H1 (cell line): ENCODE data around the gene HRH4. TPM values are rescaled to one million over a fixed set of nuclear protein-coding genes. Genes with fewer than 3 reads are reported as not detected.

ENCODE experiments used
- CTCF ChIA-PET: fragments of 300-600 bp; sonication (Branson Sonifier 250); formaldehyde crosslinking; loops from one replicate; lab custom pipeline; 2021; ENCODE audit not compliant: partially characterized antibody; lab: Charles Lee
- POLR2A ChIA-PET: fragments of 300-600 bp; sonication (Branson Sonifier 250); formaldehyde crosslinking; loops from one replicate; lab custom pipeline; 2021; ENCODE audit warnings: inconsistent platforms; ENCODE audit not compliant: partially characterized antibody; lab: Charles Lee
- DNase-seq, 2 experiments: peaks; one replicate each; pipeline versions ENCODE4 v3.0.0 to v3.0.0-alpha.2; 2010 to 2022; ENCODE audit warnings: low spot score in 2 of 2, low read depth in 1 of 2, mixed read lengths in 1 of 2
- FAIRE-seq: peaks from 2 replicates; lab custom pipeline; 2011; peaks lifted over from hg19 to GRCh38; lab: Jason Lieb, UNC
- H2AFZ ChIP-seq: 2 replicates; pipeline ENCODE4 v1.8.1; 2012; ENCODE audit warnings: low read length, inconsistent platforms
- H2AK5ac ChIP-seq: 2 replicates; pipeline ENCODE4 v1.6.1; 2013; ENCODE audit warnings: low read depth, low read length
- H2BK120ac ChIP-seq: replicated peaks from 2 replicates; pipeline ENCODE3; 2013; ENCODE audit warnings: low read depth, low read length, inconsistent platforms
- H2BK12ac ChIP-seq: 2 replicates; pipeline ENCODE4 v1.6.1; 2013; ENCODE audit warnings: low read depth, low read length
- H2BK15ac ChIP-seq: 2 replicates; pipeline ENCODE4 v1.6.1; 2013; ENCODE audit warnings: low read length
- H2BK20ac ChIP-seq: 2 replicates; pipeline ENCODE4 v1.6.1; 2013; ENCODE audit warnings: low read length
- H2BK5ac ChIP-seq: 2 replicates; pipeline ENCODE4 v1.6.1; 2013; ENCODE audit warnings: low read depth, low read length
- H3K14ac ChIP-seq: 2 replicates; pipeline ENCODE4 v1.6.1; 2013; ENCODE audit warnings: inconsistent platforms; ENCODE audit not compliant: insufficient read length
- H3K18ac ChIP-seq: 2 replicates; pipeline ENCODE4 v1.6.1; 2013; ENCODE audit warnings: low read length; ENCODE audit errors: extremely low read depth
- H3K23ac ChIP-seq: 2 replicates; pipeline ENCODE4 v1.6.1; 2013; ENCODE audit warnings: inconsistent platforms; ENCODE audit not compliant: insufficient read length
- H3K23me2 ChIP-seq: 2 replicates; pipeline ENCODE4 v1.6.1; 2013; ENCODE audit warnings: low read depth, low read length
- H3K27ac ChIP-seq: 2 replicates; pipeline ENCODE4 v1.6.1; 2011; ENCODE audit warnings: low read depth, low read length, inconsistent platforms
- H3K27me3 ChIP-seq, 4 experiments: replicated peaks in 1 of 4; 1 replicate in 1 of 4; 2 replicates in 3 of 4; pipeline versions ENCODE4 v1.6.1 to v1.8.1; 2011 to 2013; ENCODE audit warnings: low read length in 3 of 4, mild to moderate bottlenecking in 3 of 4, inconsistent platforms in 2 of 4, mixed read lengths in 2 of 4, moderate library complexity in 1 of 4; ENCODE audit not compliant: control insufficient read depth in 3 of 4, insufficient read depth in 3 of 4; ENCODE audit errors: extremely low read depth in 1 of 4
- H3K36me3 ChIP-seq, 4 experiments: 2 replicates each; pipeline versions ENCODE4 v1.6.1 to v1.8.1; 2011 to 2013; ENCODE audit warnings: mild to moderate bottlenecking in 4 of 4, low read length in 3 of 4, moderate library complexity in 2 of 4, control low read depth in 1 of 4, inconsistent platforms in 1 of 4; ENCODE audit not compliant: insufficient read depth in 4 of 4, control insufficient read depth in 2 of 4
- H3K4ac ChIP-seq: replicated peaks from 2 replicates; pipeline ENCODE3; 2013; ENCODE audit warnings: low read length, low read depth, mixed read lengths, inconsistent platforms; ENCODE audit not compliant: insufficient read length
- H3K4me1 ChIP-seq, 4 experiments: replicated peaks in 1 of 4; 1 replicate in 1 of 4; 2 replicates in 3 of 4; pipeline versions ENCODE4 v1.6.1 to v1.8.1; 2011 to 2013; ENCODE audit warnings: low read length in 3 of 4, inconsistent platforms in 2 of 4, mixed read lengths in 1 of 4; ENCODE audit not compliant: insufficient read depth in 4 of 4, control insufficient read depth in 3 of 4
- H3K4me2 ChIP-seq, 2 experiments: 2 replicates each; pipeline versions ENCODE4 v1.6.1 to v1.8.1; 2011 to 2013; ENCODE audit warnings: low read depth in 2 of 2, low read length in 2 of 2, control low read depth in 1 of 2, inconsistent platforms in 1 of 2, mild to moderate bottlenecking in 1 of 2; ENCODE audit not compliant: insufficient read depth in 1 of 2
- H3K4me3 ChIP-seq, 4 experiments: fragments of 200-600, 300-600 bp in 1 of 4; sonication (generic), shearing (Covaris generic), sonication (Bioruptor Twin) in 1 of 4; 2 replicates each; pipeline versions ENCODE4 v1.5.1 to v1.8.1; 2011 to 2016; ENCODE audit warnings: low read length in 4 of 4, low read depth in 3 of 4, control low read depth in 2 of 4, inconsistent platforms in 2 of 4, mild to moderate bottlenecking in 2 of 4, mixed read lengths in 1 of 4, moderate library complexity in 1 of 4; ENCODE audit not compliant: insufficient read depth in 2 of 4; ENCODE audit errors: extremely low read depth in 1 of 4
- H3K56ac ChIP-seq: replicated peaks from 2 replicates; pipeline ENCODE3; 2013; ENCODE audit warnings: low read depth, mild to moderate bottlenecking, mixed read lengths, low read length, inconsistent platforms; ENCODE audit not compliant: insufficient read length
- H3K79me1 ChIP-seq: 2 replicates; pipeline ENCODE4 v1.6.1; 2013; ENCODE audit warnings: low read depth, low read length, control low read depth
- H3K79me2 ChIP-seq, 2 experiments: 2 replicates each; pipeline versions ENCODE4 v1.6.1 to v1.8.1; 2012 to 2013; ENCODE audit warnings: low read length in 2 of 2, mild to moderate bottlenecking in 2 of 2, inconsistent platforms in 1 of 2; ENCODE audit not compliant: insufficient read depth in 2 of 2, control insufficient read depth in 1 of 2
- H3K9ac ChIP-seq, 4 experiments: replicated peaks in 1 of 4; 1 replicate in 1 of 4; 2 replicates in 3 of 4; pipeline versions ENCODE4 v1.6.1 to v1.8.1; 2011 to 2013; ENCODE audit warnings: low read depth in 3 of 4, low read length in 3 of 4, control low read depth in 2 of 4, mild to moderate bottlenecking in 2 of 4, moderate library complexity in 2 of 4, inconsistent platforms in 1 of 4; ENCODE audit errors: extremely low read depth in 1 of 4
- H3K9me3 ChIP-seq, 2 experiments: 2 replicates each; pipeline versions ENCODE4 v1.6.1 to v1.8.1; 2012 to 2013; ENCODE audit warnings: mild to moderate bottlenecking in 2 of 2, moderate library complexity in 2 of 2, control low read depth in 1 of 2, inconsistent platforms in 1 of 2, low read depth in 1 of 2, low read length in 1 of 2, mixed read lengths in 1 of 2; ENCODE audit not compliant: insufficient read depth in 2 of 2
- H4K20me1 ChIP-seq, 2 experiments: replicated peaks in 1 of 2; 2 replicates each; pipeline versions ENCODE3 to v1.8.1; 2011 to 2013; ENCODE audit warnings: inconsistent platforms in 2 of 2, low read length in 2 of 2, mild to moderate bottlenecking in 1 of 2; ENCODE audit not compliant: insufficient read depth in 2 of 2, control insufficient read depth in 1 of 2
- H4K5ac ChIP-seq: 2 replicates; pipeline ENCODE4 v1.6.1; 2013; ENCODE audit warnings: low read length, low read depth, mixed read lengths, inconsistent platforms; ENCODE audit not compliant: insufficient read length
- H4K8ac ChIP-seq: 2 replicates; pipeline ENCODE4 v1.8.0; 2013; ENCODE audit warnings: mild to moderate bottlenecking, moderate library complexity, low read length, inconsistent platforms; ENCODE audit not compliant: insufficient read depth; ENCODE audit errors: extremely low read depth
- H4K91ac ChIP-seq: replicated peaks from 2 replicates; pipeline ENCODE3; 2013; ENCODE audit warnings: low read length, mixed read lengths, inconsistent platforms; ENCODE audit not compliant: insufficient read length
- ATF2 ChIP-seq: IDR thresholded peaks from 2 replicates; pipeline ENCODE4 v1.6.1; 2012; ENCODE audit warnings: low read length, inconsistent platforms
- BACH1 ChIP-seq: IDR thresholded peaks from 2 replicates; pipeline ENCODE4 v1.6.1; 2012; ENCODE audit warnings: low read length, improper control_type of control experiment
- BRCA1 ChIP-seq: IDR thresholded peaks from 2 replicates; pipeline ENCODE4 v1.6.1; 2012; ENCODE audit warnings: low read depth, low read length, improper control_type of control experiment
- CTBP2 ChIP-seq: IDR thresholded peaks from 2 replicates; pipeline ENCODE4 v1.7.0; 2011; ENCODE audit warnings: borderline replicate concordance, mild to moderate bottlenecking, moderate library complexity, mixed read lengths, low read length; ENCODE audit not compliant: insufficient read depth, insufficient read length
- EGR1 ChIP-seq: IDR thresholded peaks from 2 replicates; pipeline ENCODE4 v1.6.1; 2011; ENCODE audit warnings: low read depth, low read length, borderline replicate concordance
- GABPA ChIP-seq: IDR thresholded peaks from 2 replicates; pipeline ENCODE4 v1.6.1; 2011; ENCODE audit warnings: mild to moderate bottlenecking, low read length, moderate library complexity, borderline replicate concordance; ENCODE audit not compliant: insufficient read depth
- JUND ChIP-seq: IDR thresholded peaks from 2 replicates; pipeline ENCODE4 v1.6.1; 2011; ENCODE audit warnings: mild to moderate bottlenecking, improper control_type of control experiment, low read length
- KDM4A ChIP-seq: IDR thresholded peaks from one replicate; pipeline ENCODE4 v1.7.1; 2012; ENCODE audit warnings: low read depth, mild to moderate bottlenecking, moderate library complexity, low read length, inconsistent platforms; ENCODE audit not compliant: severe bottlenecking
- SAP30 ChIP-seq: fragments of 300-600 bp; sonication (generic); IDR thresholded peaks from 2 replicates; pipeline ENCODE4 v1.7.1; 2012; ENCODE audit warnings: low read length, moderate library complexity, mild to moderate bottlenecking, inconsistent platforms; ENCODE audit not compliant: insufficient read depth, insufficient replicate concordance
- SIN3A ChIP-seq, 2 experiments: IDR thresholded peaks in 1 of 2; conservative IDR thresholded peaks in 1 of 2; 2 replicates each; pipeline ENCODE4 v1.6.1; 2011 to 2012; ENCODE audit warnings: low read length in 2 of 2, improper control_type of control experiment in 1 of 2, low read depth in 1 of 2, mild to moderate bottlenecking in 1 of 2
- SIRT6 ChIP-seq: IDR thresholded peaks from one replicate; pipeline ENCODE4 v1.7.1; 2012; ENCODE audit warnings: low read length, inconsistent platforms
- YY1 ChIP-seq: IDR thresholded peaks from 2 replicates; pipeline ENCODE4 v1.6.1; 2011; ENCODE audit warnings: low read depth, mild to moderate bottlenecking, low read length
- WGBS, 2 experiments: shearing (Covaris generic) in 1 of 2; methylation state at CpG; one replicate each; pipeline versions ENCODE4 v1.1.6 to v1.1.7; 2013 to 2015; ENCODE audit warnings: low lambda C conversion rate in 2 of 2, mixed read lengths in 2 of 2, inconsistent platforms in 1 of 2, low coverage in 1 of 2, missing lambda C conversion rate in 1 of 2; ENCODE audit not compliant: insufficient replicate concordance in 2 of 2, insufficient coverage in 1 of 2, insufficient read length in 1 of 2; ENCODE audit errors: extremely low coverage in 1 of 2, missing lambda C conversion rate in 1 of 2; 5-methylcytosine and 5-hydroxymethylcytosine counted together
- polyA plus RNA-seq, 7 experiments: library from polyadenylated mRNA; depleted of rRNA in 3 of 7; stranded (reverse) in 5 of 7; unstranded in 2 of 7; fragments of >200 nt in 5 of 7; fragments of 200-250 nt in 2 of 7; gene quantifications; 1 replicate in 5 of 7; 2 replicates in 1 of 7; 4 replicates in 1 of 7; pipeline versions ENCODE4 v1.2.1 to v1.2.3, GENCODE V29; 2011 to 2013; ENCODE audit warnings: missing spikeins in 2 of 7, mixed read lengths in 2 of 7
- total RNA-seq: library from RNA; stranded (reverse); fragmentation: NEBNext Ultra II Directional; extraction: Animal tissue kit (Norgen Biotek cat#: 25700); gene quantifications from 2 replicates; pipeline ENCODE4 v1.2.1, GENCODE V29; 2021

Gene HRH4
- total and polyA plus RNA-seq, 2 of the 8 experiments (the other 6 are each of a cell fraction or from before 2014, with no cell fraction given) = 0.03 TPM; not detected in 1

- H4K8ac ChIP-seq = no peak overlapping the region
- no peak overlapping the region for H2BK15ac ChIP-seq
- H2AK5ac ChIP-seq = no peak overlapping the region
- H3K18ac ChIP-seq = no peak overlapping the region
- ChIA-PET POLR2A (no interaction called here), CTCF (interaction anchor here (0.6 to 1.6 kb wide), 5 partner anchors 8 to 35 kb away, joined by 3 to 5 read pairs (median 3); partner anchors contain the start of genes HRH4 and OSBPL1A)
- H3K27ac ChIP-seq = no peak overlapping the region
- H4K91ac ChIP-seq = no peak overlapping the region
- FAIRE-seq (no peak), DNase-seq (no peak)
- H3K9ac ChIP-seq = no peak overlapping the region
- no peak overlapping the region for H2BK120ac ChIP-seq
- H3K27me3 ChIP-seq = no peaks in the 10 kb centered on the region
- H2AFZ ChIP-seq = no peak overlapping the region
- 0 out of 2 replicates have a peak, but pooled peaks cover 2% of the 10 kb centered on the region for H3K23me2 ChIP-seq
- no peak overlapping the region for H2BK5ac ChIP-seq
- peaks cover 0 to 19% of the 10 kb centered on the region in 2 experiments; a peak in 2 of 4 replicates for H3K79me2 ChIP-seq
- H3K56ac ChIP-seq = no peak overlapping the region
- WGBS, 2 experiments = 91% methylated on average over 3 of the region's 3 CpGs; no CpG with 5 or more reads in 1 of the 2 experiments
- no peak overlapping the region for H3K14ac ChIP-seq
- H2BK20ac ChIP-seq = no peak overlapping the region
- H2BK12ac ChIP-seq = no peak overlapping the region
- no peak overlapping the region for H3K23ac ChIP-seq
- no peak overlapping the region for H3K4me2 ChIP-seq
- peaks cover 0 to 3% (median 0%) of the 10 kb centered on the region in 4 experiments; a peak in 1 of 7 replicates for H3K4me1 ChIP-seq
- H3K9me3 ChIP-seq = no peaks in the 10 kb centered on the region
- no peak overlapping the region for H3K4ac ChIP-seq
- peaks cover 0 to 38% (median 12%) of the 10 kb centered on the region in 4 experiments; a peak in 3 of 8 replicates for H3K36me3 ChIP-seq
- no peak overlapping the region for H4K5ac ChIP-seq
- H3K79me1 ChIP-seq = no peaks in the 10 kb centered on the region
- H4K20me1 ChIP-seq = no peaks in the 10 kb centered on the region
- H3K4me3 ChIP-seq = no peak overlapping the region
- TF ChIP-seq SAP30 = no peak
- no peak for TF ChIP-seq BACH1
- TF ChIP-seq YY1 = no peak
- TF ChIP-seq SIRT6 = no peak
- no peak for TF ChIP-seq ATF2
- TF ChIP-seq CTBP2 = no peak
- no peak for TF ChIP-seq KDM4A
- TF ChIP-seq EGR1 = no peak
- TF ChIP-seq BRCA1 = no peak
- no peak for TF ChIP-seq SIN3A (conservative IDR thresholded peaks at IDR 0.05 in 1 of 2, IDR thresholded peaks at IDR 0.05 in 1 of 2; ENCODE audit: low read depth in 1 of 2, low read length in 2 of 2)
- TF ChIP-seq GABPA = no peak
- no peak for TF ChIP-seq JUND
These were observed 27.8 kb upstream of the HRH4 start for GRCh38 chr18:24432618-24433017.
